Amniotic epithelial cell (primary cell): ENCODE data around the gene ZBTB16.
"Not testable (repeated sequence)": the region's sequence is repeated elsewhere in the genome, so short reads cannot be mapped to it uniquely, and the experiment has no call there.

Experiments
- DNase-seq: peaks from one replicate; pipeline ENCODE4 v3.0.0-alpha.2; 2010; ENCODE audit warnings: low read depth

Gene ZBTB16

DNA sequence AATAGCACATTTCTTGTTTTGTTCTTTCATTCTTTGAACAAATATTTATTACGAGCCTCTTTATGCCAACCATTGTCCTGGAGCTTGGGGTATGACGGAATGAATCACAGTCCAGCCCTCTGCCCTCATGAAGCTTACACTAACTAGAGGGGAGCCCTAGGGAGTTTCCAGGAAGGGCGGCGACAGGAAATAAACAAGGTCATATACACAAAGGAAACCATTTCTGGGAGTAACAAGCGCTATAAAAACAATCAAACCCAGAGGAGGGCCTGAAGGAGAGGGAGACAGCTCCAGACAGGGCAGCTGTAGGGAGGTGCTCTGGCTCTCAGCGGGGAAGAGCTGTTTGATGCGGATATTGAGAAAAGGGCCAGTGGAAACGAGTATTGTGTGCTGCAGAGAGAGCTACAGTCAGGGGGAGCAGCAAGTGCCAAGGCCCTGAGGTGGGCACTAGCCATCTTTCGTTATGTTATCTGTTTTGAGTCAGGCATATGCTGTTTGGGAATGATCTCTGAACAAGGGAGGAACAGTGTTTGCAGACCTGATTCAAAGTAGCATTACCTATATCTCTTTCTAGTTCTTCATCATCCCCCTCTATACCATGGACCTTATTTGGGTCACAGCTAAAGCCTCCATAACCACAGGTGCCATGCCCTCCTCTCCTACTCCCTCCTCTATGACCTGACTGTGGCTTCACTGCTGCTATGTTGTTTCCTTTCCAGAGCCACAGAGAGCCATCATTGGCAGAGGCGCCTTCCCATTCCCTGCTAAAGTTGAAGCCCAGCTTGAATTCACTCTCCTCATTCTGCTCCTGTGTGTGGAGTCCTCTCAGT, 15.3 kb upstream of the ZBTB16 start:
- no peak for DNase-seq

DNA sequence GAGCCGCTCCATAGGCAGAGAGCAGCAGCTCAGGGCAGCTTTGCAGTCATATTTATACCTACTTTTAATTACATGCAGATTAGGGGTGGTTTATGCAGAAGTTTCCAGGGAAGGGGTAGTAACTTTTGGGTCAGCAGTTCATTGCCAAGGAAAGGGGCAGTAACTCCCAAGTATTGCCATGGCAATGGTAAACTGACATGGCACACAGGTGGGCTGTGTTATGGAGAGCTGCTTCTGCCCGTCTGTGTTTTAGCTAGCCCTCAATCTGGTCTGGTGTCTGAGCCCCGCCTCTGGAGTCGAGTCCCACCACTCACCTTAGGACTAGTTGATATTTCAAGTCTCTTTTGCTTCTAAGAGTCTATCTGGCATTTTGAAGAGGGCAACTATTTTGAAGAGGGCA, 12.2 kb upstream of the ZBTB16 start:
- DNase-seq = no peak

DNA sequence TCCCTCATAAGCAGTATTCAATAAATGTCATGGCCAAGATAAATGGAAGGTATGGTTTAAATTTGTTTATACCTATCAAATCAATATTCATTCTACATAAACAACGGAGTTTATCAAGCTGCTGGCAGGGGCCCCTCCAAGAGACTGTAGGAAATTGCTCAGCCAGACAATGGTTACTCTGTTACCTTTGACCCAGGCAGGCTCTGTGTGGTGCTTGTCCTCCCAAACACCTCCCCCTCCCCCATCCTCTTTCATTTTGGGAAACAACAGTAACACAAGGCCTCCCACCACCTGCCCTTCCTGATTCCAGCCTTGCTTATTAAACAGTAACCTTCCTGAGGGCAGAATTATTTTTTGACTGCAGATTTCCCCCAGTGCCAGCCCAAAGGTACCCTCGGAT, 10.5 kb upstream of the ZBTB16 start:
- no peak for DNase-seq

DNA sequence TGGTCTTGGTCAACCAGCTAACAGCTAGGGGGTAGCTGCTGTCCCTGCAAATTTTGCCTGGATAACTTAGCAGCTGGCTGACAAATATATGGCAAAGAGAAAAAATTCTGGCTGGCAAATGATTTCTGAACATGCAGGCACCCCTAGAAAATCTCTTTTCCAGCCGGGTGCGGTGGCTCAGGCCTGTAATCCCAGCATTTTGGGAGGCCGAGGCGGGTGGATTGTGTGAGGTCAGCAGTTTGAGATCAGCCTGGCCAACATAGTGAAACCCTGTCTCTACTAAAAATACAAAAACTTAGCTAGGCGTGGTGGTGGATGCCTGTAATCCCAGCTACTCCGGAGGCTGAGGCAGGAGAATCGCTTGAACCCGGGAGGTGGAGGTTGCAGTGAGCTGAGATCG, 9.7 kb upstream of the ZBTB16 start:
- not testable (repeated sequence) for DNase-seq

DNA sequence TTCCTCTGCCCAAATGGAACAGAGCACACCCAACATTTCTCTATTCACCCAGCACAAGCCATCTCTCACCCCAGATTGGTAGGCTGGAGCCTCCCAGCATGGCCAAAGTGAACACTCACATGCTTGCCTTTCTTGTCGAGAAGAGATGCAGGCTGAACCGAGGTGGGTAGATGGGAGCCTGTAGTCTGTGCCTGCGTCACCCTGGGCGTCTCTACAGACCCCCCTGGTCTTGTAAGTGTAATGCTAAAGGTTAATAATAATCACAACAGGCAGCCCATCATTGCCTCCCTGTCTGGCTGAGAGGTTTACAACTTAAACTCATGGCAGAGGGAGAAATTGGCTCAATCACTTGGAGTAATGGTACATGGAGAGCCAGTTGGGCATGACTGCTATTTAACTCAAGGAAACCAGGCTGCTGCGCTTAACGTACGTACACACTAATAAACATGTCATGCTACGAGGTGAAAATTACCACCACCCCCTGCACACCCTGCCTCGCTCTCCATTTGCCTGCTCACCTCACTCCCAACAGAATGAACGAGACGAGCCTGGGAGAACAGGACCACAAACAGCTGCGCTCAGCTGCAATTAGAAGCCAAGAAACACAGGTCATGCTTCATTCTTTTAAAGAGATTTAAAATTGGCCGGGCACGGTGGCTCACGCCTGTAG, 9.1 kb upstream of the ZBTB16 start:
- DNase-seq = no peak

DNA sequence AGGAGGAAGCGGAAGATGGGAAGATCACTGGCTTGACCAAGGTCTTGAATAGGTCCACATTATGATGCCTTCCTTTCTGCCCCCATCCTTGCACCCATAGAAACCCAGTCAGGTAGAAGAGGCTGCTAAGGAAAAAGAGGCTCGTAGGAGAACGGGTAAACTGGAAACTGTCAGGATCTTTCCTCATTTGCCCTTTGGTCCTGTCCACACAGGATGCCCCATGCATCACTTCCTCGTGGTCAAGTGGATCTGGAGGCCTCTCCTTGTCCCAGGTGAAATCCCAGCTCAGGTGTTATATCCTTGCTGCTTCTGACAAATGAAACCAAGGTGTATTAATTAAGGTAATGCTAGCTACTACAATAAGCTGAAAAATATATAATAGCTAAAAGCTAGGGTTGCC, 8.0 kb upstream of the ZBTB16 start:
- no peak for DNase-seq

DNA sequence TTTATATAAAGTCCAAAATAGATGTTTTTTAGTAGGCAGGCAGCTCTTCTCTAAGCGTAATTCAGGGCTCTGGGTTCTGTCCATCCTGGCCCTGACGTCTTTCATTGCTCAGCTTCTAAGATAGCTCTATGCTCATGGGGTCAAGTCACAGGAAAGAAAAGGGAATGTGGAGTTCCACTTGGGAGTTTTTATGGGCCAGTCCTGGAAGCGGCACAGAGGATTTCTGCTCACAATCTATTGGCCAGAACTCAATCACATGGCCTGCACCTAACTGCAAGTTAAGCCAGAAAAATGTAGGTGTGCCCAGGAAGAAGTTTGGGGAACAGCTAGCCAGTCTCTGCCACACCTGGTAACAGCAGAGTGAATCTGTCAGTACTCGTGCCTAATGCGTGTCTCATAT, 7.4 kb upstream of the ZBTB16 start:
- DNase-seq = no peak

DNA sequence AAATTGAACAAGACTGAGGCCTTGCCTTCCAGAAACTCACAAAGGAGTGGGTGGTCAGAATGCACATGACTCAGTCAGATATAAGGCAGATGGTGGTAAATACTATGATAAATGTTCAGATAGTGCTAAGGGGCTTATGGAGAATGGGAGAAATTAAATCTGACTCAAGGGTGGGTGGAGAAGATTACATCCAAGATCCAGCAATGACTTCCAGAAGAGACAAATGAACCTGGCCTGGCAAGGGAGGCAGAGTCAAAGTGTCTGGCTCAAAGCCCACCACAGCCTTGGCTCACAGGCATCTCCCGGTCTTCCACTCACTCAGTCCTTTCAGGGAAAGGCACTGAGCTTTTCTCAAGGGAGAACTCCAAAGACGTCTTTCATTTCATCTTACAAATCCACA, 6.1 kb upstream of the ZBTB16 start:
- peak; percentile 88 for DNase-seq

DNA sequence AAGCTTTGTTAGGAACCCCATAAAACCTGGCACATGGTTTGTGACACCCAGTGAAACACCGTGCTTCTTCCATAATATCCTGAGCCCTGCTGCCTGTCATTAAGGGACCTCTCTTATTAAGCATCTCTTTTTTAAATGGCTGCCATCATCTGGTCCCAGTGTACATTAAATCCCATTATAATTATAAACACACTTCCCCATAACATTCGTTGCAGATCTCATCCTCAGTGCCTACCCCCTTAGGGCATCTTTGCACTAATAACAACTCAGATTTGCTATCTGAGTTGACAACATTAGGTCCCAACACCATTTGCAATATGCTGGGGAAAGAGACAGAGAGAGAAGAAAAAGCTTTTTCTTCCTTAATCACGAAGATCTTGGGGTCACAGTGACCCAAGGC, 4.7 kb upstream of the ZBTB16 start:
- no peak for DNase-seq

DNA sequence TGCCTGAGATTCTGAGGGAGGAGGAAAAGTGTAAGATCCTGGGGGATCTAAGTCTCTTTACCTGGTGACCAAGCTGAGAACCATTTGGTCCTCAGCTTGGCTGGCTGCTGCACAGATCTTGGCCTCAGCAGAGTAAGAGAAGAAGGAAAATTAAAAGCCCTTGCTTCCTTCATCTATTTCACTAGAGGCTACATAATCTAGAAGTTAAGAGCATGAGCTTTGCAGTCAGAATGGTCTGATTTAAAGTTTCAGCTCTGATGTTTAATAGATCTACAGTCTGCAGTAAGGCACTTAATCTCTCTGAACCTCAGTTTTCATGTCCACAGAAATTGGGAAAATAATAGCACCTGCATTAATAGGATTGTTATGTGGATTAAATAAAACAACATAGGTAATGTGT, 3.1 kb upstream of the ZBTB16 start:
- DNase-seq = no peak

DNA sequence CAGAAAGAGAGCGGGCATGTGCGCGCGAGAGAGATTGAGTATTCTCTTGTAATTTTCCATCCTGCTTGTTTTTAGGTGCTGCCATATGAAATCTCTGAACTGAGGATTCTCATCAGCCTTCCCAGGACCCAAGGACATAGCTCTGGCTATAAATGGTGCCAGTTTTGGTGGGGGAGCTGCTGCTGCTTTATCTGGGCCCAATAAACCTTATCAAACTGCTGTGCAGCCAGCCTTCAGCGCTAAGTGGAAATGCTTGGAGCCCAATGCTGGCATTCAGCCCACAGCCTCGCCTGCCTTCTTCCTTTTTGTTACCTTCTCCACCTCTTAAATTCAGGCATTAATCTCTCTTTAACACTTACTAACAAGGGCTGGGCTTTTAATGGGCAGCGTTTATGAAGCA, 2.4 kb upstream of the ZBTB16 start:
- DNase-seq = no peak

DNA sequence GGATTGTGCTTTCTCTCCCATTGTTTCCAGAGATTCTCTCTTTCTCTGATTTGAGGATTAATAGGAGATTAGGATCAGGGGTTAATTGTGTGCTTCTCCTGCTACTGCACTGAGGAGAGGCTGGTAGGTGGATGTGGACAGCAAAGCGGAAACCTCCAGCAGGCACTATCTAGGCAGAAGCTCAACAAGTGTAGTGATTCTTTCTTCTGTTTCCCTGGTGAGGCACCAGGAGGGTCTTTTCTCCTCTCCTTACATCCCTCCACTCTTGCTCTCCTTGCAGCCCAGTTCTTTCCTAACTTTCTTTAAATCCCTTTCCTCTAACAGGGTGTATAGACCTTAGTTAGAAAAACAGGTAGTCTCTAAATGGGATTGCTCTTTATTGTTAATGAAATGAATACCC, 1.9 kb upstream of the ZBTB16 start:
- DNase-seq = no peak

DNA sequence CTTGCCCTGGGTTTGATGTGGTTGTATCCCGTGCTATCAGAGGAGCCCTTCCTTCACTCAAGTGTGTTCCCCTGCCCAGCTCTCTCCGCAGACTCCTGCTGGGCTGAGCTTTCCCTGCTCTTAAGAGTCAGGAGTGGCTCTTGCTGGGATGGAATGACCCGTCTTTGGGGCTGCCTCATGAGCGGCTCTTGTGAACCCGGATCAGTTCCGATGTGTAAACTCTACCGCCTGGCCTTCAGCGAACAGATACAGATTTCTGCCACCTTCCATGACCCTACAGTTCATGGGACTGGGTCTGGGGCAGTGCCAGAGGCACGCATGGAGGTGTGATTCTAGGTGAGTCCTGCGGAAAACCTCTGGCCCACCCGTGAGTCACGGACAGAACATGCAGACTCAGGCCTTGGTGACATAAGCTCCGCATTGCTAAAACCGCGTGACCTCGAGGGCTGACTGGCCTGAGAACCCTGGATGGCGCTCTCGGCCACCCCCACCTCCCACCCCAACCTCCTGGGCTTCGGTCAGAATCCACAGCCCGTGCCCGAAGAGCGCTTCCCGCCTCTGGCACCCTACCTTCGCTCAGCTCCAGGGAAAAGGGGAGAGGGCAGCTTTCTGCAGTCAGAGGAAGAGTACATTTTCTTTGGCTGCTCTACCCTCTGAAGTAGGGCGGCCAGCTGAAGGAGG, 1.3 kb upstream of the ZBTB16 start:
- peak; percentile 65 for DNase-seq

DNA sequence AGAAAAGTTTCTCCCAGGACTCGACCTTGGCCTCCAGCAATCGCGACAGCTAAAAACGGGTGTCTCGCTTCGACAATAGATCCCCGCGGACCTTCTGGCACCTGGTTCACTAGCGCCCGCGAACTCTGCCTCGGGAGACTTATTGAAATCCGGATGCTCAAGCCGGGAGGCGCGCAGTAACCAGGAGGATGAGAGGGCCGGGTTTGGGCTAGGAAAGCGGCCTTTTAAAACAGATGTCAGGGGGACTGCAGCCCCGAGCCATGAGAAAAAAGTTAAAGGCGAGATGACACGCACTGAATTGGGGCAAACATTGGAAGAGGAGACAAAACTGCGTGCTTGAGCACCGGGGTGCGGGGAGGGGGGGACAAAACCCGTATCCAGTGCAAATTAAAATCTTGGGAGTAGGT, 637 bp upstream of the ZBTB16 start:
- DNase-seq = no peak

DNA sequence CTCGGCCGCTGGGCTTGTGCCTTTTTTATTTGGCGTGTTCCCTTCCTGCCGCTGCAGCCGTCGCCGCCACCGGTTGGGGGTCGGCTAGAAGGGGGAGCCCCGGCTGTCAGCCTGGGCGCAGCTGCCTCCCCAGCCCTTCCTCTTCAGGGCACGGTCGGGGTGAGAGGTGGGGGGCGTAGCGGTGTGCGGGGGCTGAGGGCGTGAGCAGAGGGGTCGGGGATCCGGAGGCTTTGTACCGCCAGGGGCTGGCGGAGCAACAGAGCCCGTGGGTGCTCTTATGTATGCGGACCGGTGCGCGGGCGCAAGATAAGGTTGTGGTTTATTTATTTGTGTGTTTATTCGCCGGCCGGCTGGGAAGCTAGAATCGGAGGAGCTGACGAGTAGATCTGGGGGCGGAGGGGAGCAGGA, 477 bp downstream of the ZBTB16 start:
- peak; percentile 71 for DNase-seq

DNA sequence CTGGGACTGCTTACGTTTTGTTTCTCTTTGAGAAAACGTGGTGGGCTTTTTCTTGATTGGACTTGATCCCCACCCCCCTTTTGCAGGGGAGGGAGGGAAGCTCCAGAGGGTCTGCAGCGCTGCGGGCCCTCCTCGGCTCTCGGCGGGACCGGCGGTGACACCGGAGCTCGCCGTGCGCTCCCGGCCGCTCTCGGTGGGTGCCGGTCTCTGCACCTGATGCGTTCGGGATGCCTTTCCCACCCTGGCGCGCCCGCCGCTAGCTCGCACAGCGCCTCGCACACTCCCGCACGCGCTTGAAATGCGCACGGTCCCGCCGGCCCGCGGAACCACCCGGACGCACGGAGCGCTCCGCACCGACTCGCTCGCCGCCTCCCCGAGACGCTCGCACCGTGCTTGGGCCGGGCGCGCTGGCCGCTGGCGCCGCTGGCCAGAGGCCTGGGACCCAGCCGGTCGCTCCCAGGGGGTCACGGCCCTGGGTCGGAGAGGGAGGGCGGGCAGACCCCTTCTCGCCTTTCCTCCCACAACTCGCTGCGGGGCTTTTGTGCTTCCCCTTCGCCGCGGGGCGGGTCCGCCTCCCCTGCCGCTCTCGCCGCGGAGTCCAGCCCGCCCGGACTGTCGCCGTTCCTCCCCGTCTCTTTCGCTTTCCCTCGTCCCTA, 1.0 kb downstream of the ZBTB16 start:
- no peak for DNase-seq

DNA sequence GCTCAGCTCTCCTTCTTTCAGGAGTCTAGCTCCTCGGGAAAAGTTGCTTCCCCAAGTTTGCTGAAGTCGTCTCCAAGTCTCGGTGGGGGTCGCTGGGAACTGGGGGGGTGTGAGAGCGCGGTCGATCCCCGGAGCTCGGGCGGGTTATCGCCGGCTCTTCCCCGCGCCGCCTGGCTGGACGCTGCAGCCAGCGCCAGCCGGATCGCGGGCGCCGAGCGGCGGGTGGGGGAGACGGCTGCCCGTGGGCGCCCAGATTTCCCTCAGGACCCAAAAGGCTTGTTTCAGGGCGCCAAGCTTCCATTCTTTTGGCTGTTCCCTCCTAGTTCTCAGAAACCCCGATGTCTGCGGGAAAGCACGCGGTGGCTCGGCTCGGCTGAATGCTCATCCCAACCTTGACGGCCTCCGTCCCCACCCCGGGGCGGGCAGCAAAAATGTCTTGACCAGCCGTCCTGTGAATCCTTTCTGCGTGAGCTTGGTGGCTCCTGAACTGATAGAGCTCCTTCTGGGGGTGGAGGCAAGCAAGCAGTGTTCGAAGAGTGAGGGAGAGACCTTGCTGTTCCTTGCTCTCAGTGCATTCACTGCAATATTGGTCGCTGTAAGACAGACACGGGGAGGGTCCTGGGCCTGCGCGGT, 1.7 kb downstream of the ZBTB16 start:
- no peak for DNase-seq

DNA sequence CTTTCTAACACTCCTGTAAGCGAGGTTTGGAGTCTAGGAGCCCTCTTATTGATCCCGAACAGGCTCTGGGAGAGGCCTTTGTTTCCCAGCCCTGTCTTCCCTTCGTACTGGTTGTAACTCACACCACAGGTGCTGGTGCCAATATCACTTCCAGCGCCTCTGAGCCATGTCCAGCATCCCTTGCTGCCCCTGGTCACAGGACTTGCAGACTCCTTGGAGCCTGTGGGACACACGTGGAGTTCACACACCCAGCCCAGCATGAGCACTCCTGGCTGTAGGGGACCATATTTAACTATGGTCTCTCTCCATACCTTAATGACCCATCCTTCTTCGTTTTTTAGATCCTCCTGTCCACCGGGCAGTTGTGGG, 2.2 kb downstream of the ZBTB16 start:
- no peak for DNase-seq

DNA sequence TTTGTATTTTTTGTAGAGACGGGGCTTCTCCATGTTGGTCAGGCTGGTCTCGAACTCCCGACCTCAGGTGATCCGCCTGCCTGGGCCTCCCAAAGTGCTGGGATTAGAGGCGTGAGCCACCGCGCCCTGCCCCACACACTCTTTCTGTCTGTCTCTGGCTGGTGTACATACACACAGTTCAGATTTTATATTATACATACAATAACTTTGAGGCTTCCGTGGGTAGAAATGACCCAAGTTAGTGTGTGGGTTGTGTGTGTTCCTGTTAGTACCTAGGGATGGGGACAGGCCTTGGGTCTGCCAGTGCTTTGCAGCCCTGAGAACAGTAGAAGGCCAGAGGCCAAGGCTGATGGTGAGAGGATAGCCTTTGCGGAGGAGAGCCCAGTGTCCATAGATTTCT, 2.8 kb downstream of the ZBTB16 start:
- DNase-seq = no peak

DNA sequence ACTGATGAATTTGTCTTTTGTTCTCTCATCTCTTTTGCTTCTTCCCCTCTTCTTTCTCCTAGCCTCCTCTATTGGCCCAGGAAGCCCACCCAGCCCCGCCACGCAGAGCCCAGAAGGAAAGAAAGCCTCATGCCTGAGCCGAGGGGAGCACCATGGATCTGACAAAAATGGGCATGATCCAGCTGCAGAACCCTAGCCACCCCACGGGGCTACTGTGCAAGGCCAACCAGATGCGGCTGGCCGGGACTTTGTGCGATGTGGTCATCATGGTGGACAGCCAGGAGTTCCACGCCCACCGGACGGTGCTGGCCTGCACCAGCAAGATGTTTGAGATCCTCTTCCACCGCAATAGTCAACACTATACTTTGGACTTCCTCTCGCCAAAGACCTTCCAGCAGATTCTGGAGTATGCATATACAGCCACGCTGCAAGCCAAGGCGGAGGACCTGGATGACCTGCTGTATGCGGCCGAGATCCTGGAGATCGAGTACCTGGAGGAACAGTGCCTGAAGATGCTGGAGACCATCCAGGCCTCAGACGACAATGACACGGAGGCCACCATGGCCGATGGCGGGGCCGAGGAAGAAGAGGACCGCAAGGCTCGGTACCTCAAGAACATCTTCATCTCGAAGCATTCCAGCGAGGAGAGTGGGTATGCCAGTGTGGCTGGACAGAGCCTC, 3.8 kb downstream of the ZBTB16 start:
- no peak for DNase-seq

DNA sequence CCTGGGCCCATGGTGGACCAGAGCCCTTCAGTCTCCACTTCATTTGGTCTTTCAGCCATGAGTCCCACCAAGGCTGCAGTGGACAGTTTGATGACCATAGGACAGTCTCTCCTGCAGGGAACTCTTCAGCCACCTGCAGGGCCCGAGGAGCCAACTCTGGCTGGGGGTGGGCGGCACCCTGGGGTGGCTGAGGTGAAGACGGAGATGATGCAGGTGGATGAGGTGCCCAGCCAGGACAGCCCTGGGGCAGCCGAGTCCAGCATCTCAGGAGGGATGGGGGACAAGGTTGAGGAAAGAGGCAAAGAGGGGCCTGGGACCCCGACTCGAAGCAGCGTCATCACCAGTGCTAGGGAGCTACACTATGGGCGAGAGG, 4.3 kb downstream of the ZBTB16 start:
- no peak for DNase-seq

DNA sequence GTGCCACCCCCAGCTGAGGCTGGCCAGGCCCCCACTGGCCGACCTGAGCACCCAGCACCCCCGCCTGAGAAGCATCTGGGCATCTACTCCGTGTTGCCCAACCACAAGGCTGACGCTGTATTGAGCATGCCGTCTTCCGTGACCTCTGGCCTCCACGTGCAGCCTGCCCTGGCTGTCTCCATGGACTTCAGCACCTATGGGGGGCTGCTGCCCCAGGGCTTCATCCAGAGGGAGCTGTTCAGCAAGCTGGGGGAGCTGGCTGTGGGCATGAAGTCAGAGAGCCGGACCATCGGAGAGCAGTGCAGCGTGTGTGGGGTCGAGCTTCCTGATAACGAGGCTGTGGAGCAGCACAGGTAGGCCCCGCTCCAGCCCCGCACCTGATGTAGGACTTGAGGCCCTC, 4.7 kb downstream of the ZBTB16 start:
- DNase-seq = no peak
